NCI-H1048 (cell line): ENCODE data around the gene TIMP2.
A peak's percentile ranks its signal among the peaks of the same experiment; 100 is the strongest.
"Not testable (repeated sequence)": the region's sequence is repeated elsewhere in the genome, so short reads cannot be mapped to it uniquely, and the experiment has no call there.

Experiments used
- DNase-seq: peaks from one replicate; lab custom pipeline; 2025; lab: John Stamatoyannopoulos, UW

Gene TIMP2, protein sequence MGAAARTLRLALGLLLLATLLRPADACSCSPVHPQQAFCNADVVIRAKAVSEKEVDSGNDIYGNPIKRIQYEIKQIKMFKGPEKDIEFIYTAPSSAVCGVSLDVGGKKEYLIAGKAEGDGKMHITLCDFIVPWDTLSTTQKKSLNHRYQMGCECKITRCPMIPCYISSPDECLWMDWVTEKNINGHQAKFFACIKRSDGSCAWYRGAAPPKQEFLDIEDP

DNA sequence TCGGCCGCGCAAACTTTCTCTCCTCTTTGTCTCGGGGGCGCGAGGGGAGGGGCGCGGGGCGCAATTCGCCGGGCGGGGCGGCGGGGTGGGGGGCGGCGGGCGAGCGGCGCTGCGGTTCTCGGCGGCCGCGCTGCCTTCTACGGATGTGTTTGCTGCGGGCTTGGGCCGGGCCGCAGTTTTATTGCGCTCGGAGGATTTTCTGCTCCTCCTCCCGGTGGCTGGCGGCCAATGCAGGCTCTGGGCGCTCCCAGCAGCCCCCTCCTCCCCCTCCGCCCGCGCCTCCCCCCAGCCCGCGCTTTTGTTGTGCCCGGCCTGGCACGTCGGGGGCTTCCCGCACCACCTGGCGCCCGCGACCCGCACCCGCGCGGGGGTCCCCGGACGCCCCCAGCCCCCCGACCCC lies at the start of gene TIMP2:
Gene TIMP2, minus strand, starts transcription at position 154 of the 400 bp plus-strand sequence. CDS start 299 bp downstream, outside the sequence.
- peak; percentile 63 for DNase-seq

GRCh38 chr17:78973792-78974520 lies 48.8 kb upstream of the TIMP2 start:
- no peak for DNase-seq

GRCh38 chr17:78973196-78973595 lies 48.0 kb upstream of the TIMP2 start:
- DNase-seq = no peak

DNA sequence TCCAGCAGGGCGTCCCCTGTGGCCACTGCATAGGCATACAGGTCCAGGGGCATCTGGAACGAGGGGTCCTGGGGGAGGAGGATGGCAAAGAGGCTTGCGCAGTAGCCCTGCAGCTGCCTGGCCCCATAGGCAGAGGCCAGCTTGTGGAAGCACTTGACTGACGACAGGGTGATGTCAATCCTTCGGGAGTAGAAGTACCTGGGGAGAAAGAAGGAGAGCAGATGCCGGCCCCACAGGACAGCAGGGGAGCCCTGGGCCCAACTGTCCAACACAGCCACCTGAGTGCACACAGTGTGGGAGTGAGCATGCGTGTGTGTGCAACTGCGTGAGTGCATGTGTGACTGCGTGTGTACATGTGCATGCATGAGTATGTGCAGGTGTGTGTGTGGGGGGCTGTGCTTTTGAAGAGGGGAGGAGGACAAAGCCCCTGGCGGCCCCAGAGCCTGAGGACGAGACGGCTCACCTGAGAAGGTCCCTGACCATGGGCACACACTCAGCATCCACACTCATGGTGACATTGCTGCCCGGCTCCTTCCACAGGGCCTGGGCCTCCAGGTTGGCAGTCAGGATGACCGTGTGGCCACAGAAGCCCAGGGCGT lies 47.4 kb upstream of the TIMP2 start:
- no peak for DNase-seq

DNA sequence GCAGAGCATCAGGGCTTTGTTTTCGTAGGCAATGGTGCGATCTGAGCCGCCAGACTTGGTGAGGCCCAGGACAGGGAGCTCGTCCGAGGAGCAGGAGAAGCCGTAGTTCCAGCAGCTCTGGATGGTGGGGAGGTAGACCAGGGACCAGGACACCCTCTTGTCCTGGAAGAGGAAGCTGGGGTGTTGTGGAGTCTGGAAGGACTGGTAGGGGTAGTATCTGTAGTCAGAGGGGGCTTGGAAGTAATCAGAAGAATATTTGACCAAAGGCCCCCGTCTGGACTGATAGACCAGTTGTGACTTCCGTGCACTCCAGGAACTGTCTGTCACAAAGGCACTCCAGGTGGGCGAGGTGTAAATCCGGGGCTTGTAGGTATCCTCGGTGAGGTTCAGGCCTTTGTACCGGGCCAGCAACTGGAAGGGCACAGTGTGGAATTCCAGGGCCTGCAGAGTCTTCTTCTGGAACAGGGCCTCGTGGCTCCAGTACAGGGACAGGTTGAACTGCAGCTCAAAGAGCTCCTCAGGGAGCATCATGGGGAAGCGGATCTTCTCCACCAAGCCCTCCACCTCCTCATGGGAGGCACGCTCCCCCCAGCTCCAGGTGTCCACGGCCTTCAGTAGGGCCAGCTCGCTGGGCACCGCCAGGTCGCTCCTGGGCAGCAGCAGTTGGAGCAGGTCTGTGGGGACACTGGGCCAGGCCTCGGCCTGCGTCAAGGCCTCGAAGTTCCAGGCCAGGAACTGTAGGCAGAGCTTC lies 46.7 kb upstream of the TIMP2 start:
- DNase-seq = no peak

DNA sequence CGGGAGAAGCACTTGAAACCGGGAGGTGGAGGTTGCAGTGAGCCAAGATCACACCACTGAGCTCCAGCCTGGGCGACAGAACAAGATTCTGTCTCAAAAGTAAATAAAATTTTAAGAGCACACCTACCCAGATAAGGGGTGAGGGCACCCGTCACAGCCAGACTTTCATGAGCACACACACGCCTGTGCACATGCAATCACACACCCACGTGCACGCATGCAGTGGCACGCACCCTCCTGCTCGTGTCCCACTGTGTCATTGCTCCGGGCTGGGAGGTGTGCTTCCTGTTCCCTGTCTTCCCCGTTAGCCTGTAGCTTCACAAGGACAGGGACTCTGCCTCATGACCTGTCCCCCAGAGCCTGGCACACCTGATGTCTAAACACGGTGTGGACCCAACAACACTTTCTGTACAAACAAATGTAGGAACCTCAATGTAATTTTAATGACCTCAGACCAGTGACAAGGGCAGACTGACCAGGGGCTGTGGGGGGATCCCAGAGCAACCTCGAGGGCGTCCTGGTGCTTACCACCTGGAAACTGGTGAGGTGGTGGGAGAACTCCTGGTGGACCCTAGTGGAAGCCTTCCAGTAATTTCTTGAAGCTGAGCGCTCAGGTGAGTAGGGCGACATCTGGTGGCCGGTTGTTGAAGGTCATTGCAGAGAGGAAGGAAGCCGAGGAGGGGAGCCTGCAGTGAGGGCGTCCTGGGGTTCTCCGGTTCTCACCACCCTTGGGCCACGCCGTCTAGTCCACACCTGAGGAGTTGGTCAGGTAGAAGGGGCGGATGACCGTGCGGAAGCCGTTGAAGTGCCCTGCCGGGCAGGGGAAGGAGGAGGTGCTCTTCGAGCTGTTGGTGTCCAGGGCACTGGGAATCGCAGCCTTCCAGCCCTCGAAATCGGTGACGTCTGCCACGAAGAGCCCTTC lies 45.9 kb upstream of the TIMP2 start:
- peak; percentile 32 for DNase-seq

DNA sequence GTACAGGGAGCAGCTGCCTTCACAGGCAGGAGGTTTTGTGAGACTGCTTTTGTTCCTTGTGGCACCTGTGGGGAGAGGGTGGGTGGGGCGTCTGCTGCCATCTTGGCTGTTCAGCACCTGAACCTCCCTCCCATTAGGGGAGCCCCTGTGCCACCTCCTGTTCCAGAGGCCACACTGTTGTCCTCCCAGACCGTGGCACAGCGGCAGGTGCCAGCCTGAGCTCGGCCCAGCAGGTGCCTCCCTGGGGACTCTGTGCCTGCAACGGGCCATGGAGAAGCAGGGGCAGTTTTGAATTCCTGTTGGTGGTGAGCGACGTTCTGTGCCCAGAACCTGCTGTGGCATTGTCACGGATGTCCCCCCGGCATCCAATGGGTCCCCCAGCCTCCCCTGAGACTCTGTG lies 44.7 kb upstream of the TIMP2 start:
- no peak for DNase-seq

GRCh38 chr17:78967782-78968362 lies 42.7 kb upstream of the TIMP2 start:
- DNase-seq = no peak

GRCh38 chr17:78966910-78967600 lies 41.9 kb upstream of the TIMP2 start:
- no peak for DNase-seq

- no peak for DNase-seq
Observed at GRCh38 chr17:78966123-78966813, 41.1 kb upstream of the TIMP2 start.

DNA sequence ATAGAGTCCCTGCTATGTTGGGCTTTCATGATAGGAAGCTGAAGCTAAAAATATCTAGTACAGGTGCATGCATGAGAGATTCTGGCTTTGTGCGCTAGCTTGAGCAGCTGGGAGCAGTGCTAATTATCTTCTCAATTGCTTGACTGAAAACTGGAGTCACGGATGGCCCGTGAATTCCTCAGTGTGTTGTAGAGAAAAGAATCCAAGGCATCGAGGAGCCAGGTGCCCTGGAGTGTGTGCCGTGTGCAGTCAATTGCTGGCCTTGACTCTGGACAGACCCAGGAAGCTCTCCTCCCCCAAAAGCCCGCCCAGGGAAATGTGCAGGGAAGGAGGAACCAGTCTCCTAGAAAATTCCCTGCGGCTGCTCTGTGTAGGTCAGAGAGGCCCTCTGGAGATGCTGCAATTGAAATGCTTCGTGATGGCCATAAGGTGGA lies 40.3 kb upstream of the TIMP2 start:
- no peak for DNase-seq

GRCh38 chr17:78963378-78963777 lies 38.2 kb upstream of the TIMP2 start:
- no peak for DNase-seq

GRCh38 chr17:78962984-78963348 lies 37.8 kb upstream of the TIMP2 start:
- DNase-seq = not testable (repeated sequence)

DNA sequence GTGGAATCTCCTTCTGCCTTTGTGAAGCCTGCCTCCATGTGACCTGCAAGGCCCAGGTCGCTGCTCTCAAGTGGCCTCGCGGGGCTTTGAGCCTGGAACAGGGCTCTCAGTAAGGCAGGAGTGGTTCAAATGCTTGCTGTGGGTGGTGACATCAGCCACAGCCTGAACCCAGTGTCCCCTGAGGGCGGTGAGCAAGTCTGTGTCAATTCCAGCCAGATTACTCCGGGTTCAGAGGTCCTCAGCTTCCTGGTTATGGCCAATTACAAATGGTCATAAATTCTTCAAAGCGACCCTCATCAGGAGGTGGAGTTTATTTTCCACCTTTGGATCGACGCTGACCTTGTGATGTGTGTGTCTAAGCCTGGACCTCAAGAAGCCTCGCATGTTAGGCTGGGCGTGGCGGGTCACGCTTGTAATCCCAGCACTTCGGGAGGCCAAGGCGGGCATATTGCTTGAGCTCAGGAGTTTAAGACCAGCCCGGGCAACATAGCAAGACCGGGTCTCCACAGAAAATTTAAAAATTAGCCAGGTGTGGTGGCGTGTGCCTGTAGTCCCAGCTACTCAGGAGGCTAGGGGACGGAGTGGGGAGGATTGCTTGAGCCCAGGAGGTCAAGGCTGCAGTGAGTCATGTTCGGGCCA lies 37.3 kb upstream of the TIMP2 start:
- DNase-seq = no peak

DNA sequence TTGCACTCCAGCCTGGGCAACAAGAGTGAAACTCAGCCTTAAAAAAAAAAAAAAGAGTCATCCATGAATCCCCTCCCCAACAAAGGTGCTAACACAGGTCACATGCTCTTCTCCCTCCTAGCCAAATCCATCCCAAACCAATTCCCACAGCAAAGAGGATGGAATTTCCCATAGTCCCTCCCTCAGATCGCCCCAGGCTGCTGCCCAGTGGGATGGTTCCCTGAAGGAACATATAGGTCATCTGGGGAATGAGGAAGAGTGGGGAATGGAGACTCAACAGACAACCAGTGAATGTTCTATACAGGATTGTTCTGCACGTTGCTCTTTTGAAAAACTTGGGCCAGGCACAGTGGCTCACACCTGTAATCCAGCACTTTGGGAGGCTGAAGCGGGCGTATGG lies 36.4 kb upstream of the TIMP2 start:
- no peak for DNase-seq

DNA sequence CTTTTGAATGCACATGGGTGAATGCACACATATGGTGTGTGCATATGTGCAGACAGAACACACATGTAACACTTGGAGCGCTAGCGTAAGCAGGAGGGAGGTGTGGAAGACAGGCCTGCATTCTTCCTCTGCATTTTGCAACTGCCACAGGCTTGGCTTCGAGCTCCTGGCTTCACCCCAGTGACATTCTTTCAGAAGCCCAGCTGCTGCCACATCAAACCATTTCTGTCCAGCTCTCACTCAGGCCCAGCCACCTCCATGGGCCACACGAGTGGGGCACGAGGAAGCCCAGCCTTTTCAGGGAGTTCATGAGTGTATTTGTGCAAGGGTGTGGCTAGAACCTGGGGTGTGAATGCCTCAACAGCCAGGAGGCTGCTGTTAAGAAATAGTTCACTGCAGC lies 35.7 kb upstream of the TIMP2 start:
- no peak for DNase-seq

- no peak for DNase-seq
Observed at GRCh38 chr17:78959803-78960202, 34.6 kb upstream of the TIMP2 start.

DNA sequence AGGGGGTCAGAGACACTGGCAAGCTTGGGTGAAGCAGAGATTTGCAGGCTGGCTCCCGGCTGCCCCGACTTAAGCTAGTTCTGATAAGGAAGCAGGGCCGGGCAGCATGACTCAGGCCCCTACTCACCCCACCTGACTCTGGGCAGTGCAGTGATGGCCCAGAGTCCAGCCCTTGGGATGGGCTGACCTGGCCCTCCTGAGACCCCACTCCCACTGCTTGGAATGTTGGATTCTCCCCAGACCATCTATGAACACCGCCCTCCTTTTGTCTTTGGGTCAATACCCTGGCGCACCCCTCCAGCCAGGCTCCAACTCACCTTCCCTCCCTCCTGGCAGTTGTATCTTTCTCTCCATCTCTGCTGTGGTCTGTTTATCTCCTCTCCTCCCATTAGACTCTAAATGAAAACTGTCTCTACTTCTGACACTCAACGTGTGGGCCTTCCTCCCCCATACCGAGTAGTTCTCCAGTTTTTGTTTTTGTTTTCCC lies 33.5 kb upstream of the TIMP2 start:
- DNase-seq = no peak

DNA sequence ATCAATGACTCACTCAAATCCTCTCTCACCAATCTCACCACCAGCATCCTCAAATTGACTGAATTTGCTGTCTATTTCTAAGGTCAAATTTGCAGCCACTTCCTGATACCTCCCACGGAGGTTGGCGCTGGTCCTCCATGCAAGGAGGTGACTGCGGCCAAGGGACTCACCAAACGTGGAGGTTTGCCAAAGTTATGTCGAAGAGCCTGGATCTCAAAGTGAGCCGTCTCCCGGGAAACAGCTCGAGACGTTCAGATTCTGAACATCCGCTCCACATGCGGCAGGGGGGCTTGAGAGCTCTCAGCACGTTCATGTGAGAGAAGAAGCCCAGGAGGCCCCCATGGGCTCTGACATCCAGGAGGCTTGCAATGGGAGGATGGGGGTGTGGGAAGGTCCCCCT lies 31.9 kb upstream of the TIMP2 start:
- no peak for DNase-seq
